Ishikawa (cell line): Measurements from ENCODE around the gene TMEM181.

Experiments used
- CEBPB ChIP-seq: IDR thresholded peaks from 2 replicates; pipeline ENCODE4 v1.6.1; 2012
- CREB1 ChIP-seq: IDR thresholded peaks from 2 replicates; pipeline ENCODE4 v1.6.1; 2012; ENCODE audit warnings: low read depth
- EGR1 ChIP-seq: IDR thresholded peaks from 2 replicates; pipeline ENCODE4 v1.6.1; 2012
- EP300 ChIP-seq: IDR thresholded peaks from 2 replicates; pipeline ENCODE4 v1.6.1; 2012; ENCODE audit warnings: borderline replicate concordance
- FOXM1 ChIP-seq: IDR thresholded peaks from 2 replicates; pipeline ENCODE4 v1.6.1; 2012; ENCODE audit warnings: low read depth, borderline replicate concordance
- MAX ChIP-seq: IDR thresholded peaks from 2 replicates; pipeline ENCODE4 v1.6.1; 2012
- NFIC ChIP-seq: IDR thresholded peaks from 2 replicates; pipeline ENCODE4 v1.6.1; 2012
- RAD21 ChIP-seq: IDR thresholded peaks from 2 replicates; pipeline ENCODE4 v1.6.1; 2012; ENCODE audit warnings: low read depth
- TAF1 ChIP-seq: IDR thresholded peaks from 2 replicates; pipeline ENCODE4 v1.6.1; 2012; ENCODE audit warnings: low read depth, mild to moderate bottlenecking
- TCF12 ChIP-seq: IDR thresholded peaks from 2 replicates; pipeline ENCODE4 v1.6.1; 2012; ENCODE audit warnings: low read depth
- TEAD4 ChIP-seq: IDR thresholded peaks from 2 replicates; pipeline ENCODE4 v1.6.1; 2012
- USF1 ChIP-seq: IDR thresholded peaks from 2 replicates; pipeline ENCODE4 v1.6.1; 2012
- YY1 ChIP-seq: IDR thresholded peaks from 2 replicates; pipeline ENCODE4 v1.6.1; 2012; ENCODE audit warnings: low read depth
- ZBTB7A ChIP-seq: IDR thresholded peaks from 2 replicates; pipeline ENCODE4 v1.6.1; 2012; ENCODE audit warnings: low read depth
- TF ChIP-seq, protein P1 (sequence below): IDR thresholded peaks from 2 replicates; pipeline ENCODE4 v1.6.1; 2012; ENCODE audit warnings: low read depth, mild to moderate bottlenecking

Gene TMEM181

DNA sequence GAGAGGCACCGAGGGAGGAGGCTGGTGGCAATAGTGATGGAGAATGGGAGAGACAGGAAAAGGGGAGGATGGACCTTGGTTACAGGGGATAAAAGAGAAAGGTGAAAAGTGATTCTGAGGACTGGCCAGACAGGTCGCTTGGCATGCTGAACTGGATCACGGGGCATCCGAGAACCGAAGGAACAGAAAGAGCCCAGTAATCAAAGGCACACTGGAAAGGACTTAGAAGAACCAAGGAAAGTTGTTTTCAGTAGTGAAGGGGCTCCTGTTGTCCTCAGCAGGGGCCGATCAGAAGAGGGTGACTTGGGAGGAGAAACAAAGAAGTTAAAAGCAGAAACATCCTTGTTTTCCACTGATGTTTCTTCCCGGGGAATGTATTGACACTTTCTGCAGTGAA, 108.8 kb downstream of the TMEM181 start:
- no peak for TF ChIP-seq FOXM1

DNA sequence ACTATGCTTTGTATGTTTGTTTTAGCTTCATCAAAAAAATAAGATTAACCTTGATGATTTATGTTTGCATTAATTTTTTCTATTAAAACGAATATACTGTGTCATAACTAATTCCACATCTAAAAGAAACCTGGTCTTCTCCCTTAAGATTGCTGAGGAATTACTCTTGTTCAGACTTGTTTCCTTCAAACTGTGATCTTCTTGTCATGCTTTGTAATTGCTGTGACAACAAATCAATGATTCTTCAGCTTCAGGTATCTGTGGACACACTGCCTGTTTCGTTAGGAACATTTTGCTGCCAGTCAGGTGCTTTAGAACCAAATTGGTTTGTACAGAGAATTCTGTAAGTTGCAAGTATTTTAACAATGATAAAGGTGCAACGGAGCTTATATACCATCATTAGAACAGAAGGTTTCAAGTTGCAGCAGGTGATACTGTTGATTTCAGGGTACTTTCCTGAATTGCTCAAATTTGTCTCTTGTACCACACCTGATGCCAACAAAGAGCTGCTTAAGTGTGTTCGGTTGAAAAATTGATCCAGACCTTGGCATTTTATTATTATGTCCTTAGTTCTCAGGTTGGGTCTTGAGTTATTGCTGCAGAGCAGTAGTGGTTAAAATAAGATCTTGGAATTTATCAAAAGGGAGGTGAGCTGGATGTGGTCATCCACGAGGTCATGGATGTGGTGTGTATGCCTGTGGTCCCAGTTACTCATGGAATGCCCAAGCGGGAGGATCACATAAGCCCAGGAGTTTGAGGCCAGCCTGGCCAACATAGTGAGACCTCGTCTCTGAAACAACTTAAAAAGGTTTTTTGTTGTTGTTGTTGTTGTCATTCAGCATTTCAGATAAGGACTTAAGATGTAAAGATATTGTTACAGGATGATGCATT, 109.5 kb downstream of the TMEM181 start:
- TF ChIP-seq EP300 (no peak), RAD21 (no peak), ZBTB7A (no peak), EGR1 (no peak)
- TF ChIP-seq, protein P1, sequence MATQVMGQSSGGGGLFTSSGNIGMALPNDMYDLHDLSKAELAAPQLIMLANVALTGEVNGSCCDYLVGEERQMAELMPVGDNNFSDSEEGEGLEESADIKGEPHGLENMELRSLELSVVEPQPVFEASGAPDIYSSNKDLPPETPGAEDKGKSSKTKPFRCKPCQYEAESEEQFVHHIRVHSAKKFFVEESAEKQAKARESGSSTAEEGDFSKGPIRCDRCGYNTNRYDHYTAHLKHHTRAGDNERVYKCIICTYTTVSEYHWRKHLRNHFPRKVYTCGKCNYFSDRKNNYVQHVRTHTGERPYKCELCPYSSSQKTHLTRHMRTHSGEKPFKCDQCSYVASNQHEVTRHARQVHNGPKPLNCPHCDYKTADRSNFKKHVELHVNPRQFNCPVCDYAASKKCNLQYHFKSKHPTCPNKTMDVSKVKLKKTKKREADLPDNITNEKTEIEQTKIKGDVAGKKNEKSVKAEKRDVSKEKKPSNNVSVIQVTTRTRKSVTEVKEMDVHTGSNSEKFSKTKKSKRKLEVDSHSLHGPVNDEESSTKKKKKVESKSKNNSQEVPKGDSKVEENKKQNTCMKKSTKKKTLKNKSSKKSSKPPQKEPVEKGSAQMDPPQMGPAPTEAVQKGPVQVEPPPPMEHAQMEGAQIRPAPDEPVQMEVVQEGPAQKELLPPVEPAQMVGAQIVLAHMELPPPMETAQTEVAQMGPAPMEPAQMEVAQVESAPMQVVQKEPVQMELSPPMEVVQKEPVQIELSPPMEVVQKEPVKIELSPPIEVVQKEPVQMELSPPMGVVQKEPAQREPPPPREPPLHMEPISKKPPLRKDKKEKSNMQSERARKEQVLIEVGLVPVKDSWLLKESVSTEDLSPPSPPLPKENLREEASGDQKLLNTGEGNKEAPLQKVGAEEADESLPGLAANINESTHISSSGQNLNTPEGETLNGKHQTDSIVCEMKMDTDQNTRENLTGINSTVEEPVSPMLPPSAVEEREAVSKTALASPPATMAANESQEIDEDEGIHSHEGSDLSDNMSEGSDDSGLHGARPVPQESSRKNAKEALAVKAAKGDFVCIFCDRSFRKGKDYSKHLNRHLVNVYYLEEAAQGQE: no peak

DNA sequence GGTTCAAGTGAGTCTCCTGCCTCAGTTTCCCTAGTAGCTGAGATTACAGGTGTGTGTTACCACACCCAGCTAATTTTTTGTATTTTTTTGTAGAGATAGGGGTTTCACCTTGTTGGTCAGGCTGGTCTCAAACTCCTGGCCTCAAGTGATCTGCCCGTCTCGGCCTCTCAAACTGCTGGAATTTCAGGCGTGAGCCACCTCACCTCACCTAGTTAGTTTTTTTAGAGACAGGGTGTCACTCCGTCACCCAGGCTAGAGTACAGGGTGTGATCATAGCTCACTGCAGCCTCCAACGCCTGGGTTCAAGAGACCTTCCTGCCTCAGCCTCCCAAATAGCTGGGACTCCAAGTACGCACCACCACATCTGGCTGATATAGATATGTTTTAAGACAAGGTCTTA, 112.8 kb downstream of the TMEM181 start:
- TF ChIP-seq CEBPB (no peak), FOXM1 (no peak)

GRCh38 chr6:158674342-158675131, 114.6 kb downstream of the TMEM181 start:
- TF ChIP-seq RAD21 (no peak), EGR1 (no peak), MAX (no peak), NFIC (no peak), TCF12 (no peak), ZBTB7A (no peak), CEBPB (no peak), USF1 (no peak), CREB1 (no peak), TAF1 (no peak), YY1 (no peak), EP300 (no peak), FOXM1 (no peak), TEAD4 (no peak)
- TF ChIP-seq, protein P1: no peak

DNA sequence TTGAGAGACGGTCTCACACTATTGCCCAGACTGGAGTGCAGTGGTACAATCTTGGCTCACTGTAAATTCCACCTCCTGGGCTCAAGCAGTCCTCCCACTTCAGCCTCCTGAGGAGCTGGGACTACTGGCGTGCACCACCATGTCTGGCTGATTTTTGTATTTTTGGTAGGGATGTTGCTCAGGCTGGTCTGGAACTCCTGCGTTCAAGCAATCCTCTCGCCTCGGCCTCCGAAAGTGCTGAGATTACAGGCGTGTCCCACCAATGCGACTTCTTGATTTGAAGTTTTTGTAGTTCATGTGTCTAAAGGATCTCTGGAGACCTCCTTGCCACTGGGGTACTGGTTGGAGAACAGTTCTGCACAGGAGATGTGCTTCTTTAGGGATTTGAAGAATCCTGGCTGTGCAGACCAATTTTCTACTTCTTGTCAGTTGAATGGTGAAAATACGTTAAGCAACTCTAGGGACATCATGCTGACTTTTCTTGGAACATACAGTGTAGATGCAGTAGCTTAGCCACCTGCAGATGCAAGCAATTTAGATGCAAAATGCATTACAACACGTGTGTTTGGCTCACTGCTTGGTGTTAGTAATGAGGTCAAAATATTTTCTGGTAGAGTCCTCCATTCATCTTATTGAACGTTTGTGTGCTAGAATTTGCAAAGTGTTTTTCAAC, 118.2 kb downstream of the TMEM181 start:
- TF ChIP-seq TCF12 (no peak), TEAD4 (no peak), YY1 (no peak), NFIC (no peak), USF1 (no peak), EGR1 (no peak), FOXM1 (no peak), ZBTB7A (no peak)
- TF ChIP-seq, protein P1: no peak
